Measurements from ENCODE around the gene FAM228A. TPM values are rescaled to one million over a fixed set of nuclear protein-coding genes. Genes with fewer than 3 reads are reported as not detected.
"Not testable (repeated sequence)": the region's sequence is repeated elsewhere in the genome, so short reads cannot be mapped to it uniquely, and the experiment has no call there.

FAM228A gene
- not detected for total RNA-seq

GRCh38 chr2:24174851-24175277 lies at the start of gene FAM228A:
Gene FAM228A (plus strand): TSS chr2:24175053. CDS start chr2:24175481, 428 bp downstream.
- ATAC-seq = peak; percentile 30

GRCh38 chr2:24125956-24126355 lies 48.9 kb upstream of the FAM228A start:
- ATAC-seq = no peak

- ATAC-seq = no peak
These were observed 42.3 kb upstream of the FAM228A start for GRCh38 chr2:24132543-24132942.

GRCh38 chr2:24140305-24140704 lies 34.5 kb upstream of the FAM228A start:
- not testable (repeated sequence) for ATAC-seq

GRCh38 chr2:24147364-24147763 lies 27.5 kb upstream of the FAM228A start:
- ATAC-seq = no peak

- no peak for ATAC-seq
These were observed 22.2 kb upstream of the FAM228A start for GRCh38 chr2:24152413-24153197.

- ATAC-seq = no peak
These were observed 21.4 kb upstream of the FAM228A start for GRCh38 chr2:24153478-24153877.

- ATAC-seq = no peak
These were observed 16.7 kb upstream of the FAM228A start for GRCh38 chr2:24158131-24158530.

- no peak for ATAC-seq
These were observed 15.1 kb upstream of the FAM228A start for GRCh38 chr2:24159708-24160107.

GRCh38 chr2:24160761-24161160 lies 14.1 kb upstream of the FAM228A start:
- no peak for ATAC-seq

- ATAC-seq = no peak
These were observed 12.4 kb upstream of the FAM228A start for GRCh38 chr2:24162494-24162893.

- no peak for ATAC-seq
These were observed 11.7 kb upstream of the FAM228A start for GRCh38 chr2:24163186-24163585.

GRCh38 chr2:24163601-24164000 lies 11.3 kb upstream of the FAM228A start:
- ATAC-seq = no peak

GRCh38 chr2:24164416-24164973 lies 10.4 kb upstream of the FAM228A start:
- peak; percentile 52 for ATAC-seq

GRCh38 chr2:24169023-24169422 lies 5.8 kb upstream of the FAM228A start:
- ATAC-seq = no peak

- no peak for ATAC-seq
These were observed 856 bp downstream of the FAM228A start for GRCh38 chr2:24175631-24176187.

- no peak for ATAC-seq
These were observed 1.5 kb downstream of the FAM228A start for GRCh38 chr2:24176326-24176725.

GRCh38 chr2:24179683-24180082 lies 4.8 kb downstream of the FAM228A start:
- no peak for ATAC-seq

- peak; percentile 80 for ATAC-seq
These were observed 7.0 kb downstream of the FAM228A start for GRCh38 chr2:24181849-24182248.

- no peak for ATAC-seq
These were observed 7.7 kb downstream of the FAM228A start for GRCh38 chr2:24182507-24182906.

GRCh38 chr2:24183366-24184069 lies 8.7 kb downstream of the FAM228A start:
- ATAC-seq = no peak

- no peak for ATAC-seq
These were observed 14.7 kb downstream of the FAM228A start for GRCh38 chr2:24189551-24189950.

GRCh38 chr2:24190503-24190902 lies 15.7 kb downstream of the FAM228A start:
- peak; percentile 48 for ATAC-seq
